Midbrain (tissue), 1 donor: ENCODE measurements around the gene CDKN3.
A peak's percentile ranks its signal among the peaks of the same experiment; 100 is the strongest.
"Not testable (repeated sequence)": the region's sequence is repeated elsewhere in the genome, so short reads cannot be mapped to it uniquely, and the experiment has no call there.

Experiments used
- DNase-seq: peaks from one replicate; lab custom pipeline; 2025; lab: John Stamatoyannopoulos, UW

Gene CDKN3

DNA sequence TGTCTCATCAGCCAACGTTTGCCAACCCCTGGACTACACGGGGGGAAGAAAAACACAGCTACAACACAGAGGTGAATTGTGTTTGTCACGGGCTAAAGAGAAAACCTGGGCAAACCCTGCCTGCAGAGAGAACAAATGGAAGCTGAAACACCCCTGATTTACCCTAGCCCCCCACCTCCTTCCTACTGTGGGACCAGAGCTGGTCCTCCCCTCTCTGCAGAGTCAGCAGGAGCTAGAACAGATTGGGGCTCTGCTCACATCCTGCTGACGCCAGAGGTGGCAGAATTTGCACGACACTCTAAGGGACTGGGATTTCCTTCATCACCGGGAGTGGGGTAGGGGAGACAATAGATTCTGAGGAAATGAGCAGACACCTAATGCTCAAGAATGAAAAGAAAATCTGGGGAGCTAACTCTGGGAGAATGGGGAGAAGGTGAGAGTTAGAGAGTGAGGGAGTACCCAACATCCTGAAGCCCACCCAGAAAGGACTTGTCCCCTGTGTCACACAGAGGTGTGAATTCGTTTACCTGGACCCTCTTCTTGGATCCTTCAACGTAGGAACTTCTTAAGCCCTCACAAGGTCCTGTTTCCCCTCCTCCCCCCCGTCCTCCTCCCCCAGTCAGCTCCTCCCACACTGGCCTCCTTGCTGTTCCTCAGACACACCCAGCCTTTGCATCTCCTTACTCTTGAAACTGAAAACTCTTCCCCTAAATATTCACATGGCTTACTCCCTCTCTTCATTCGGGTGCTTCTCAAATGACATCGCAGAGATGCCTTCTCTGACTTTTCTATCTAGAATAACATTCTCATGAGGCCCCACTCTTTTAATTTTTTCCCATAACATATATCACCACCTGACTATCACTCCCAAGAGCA, 26.2 kb upstream of the CDKN3 start:
- no peak for DNase-seq

DNA sequence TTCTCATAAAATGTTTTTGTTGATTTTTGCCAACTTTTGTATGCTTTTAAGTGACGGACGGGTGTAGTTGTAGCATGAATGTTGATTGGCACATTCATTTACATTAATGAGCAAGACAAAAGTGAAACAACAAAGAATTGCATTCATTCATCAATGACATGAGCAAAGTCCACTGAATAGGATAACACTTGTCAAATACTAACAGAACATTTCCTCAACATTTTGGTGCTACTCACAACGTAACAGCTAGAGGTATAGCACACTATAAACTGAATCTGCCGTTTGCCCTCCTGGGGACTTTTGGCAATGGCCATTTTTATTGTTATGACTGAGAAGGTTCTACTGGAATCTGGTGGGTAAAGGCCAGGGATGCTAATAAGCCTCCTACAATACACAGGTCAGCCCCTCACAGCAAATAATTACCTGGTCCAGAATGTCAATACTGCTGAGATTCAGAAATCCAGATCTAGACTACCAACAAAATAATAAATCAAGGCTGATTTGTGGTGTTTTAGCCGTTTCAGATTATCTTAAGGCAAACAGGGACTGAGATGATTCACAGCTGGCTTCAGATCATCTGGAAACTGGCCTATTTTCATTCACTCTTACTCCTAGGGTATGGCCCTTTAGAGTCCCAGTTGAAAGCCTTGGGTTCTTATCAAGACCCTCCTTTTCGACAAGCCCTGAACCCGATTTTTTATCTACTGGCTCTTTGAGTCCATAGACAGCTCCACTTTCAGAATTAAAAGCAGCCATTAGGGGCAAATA, 22.5 kb upstream of the CDKN3 start:
- no peak for DNase-seq

DNA sequence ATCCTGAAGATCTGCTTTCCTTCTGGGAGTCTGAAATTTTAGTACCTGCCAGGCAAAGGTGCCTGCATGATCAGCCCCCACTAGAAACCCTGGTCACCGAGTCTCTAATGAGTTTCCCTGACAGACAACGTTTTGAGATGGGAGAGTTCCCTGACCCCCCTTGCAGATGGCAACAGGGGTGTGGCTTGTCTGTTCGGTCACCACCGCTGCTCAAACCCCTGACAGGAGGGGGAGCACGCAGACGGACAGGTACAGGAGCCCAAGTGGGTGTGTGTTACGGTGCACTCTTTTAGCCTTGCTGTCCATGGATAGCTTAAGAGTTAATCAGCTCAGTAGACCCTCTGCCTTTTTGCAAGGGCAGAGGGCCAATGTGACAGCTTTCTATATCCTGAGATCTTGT, 19.3 kb upstream of the CDKN3 start:
- no peak for DNase-seq

DNA sequence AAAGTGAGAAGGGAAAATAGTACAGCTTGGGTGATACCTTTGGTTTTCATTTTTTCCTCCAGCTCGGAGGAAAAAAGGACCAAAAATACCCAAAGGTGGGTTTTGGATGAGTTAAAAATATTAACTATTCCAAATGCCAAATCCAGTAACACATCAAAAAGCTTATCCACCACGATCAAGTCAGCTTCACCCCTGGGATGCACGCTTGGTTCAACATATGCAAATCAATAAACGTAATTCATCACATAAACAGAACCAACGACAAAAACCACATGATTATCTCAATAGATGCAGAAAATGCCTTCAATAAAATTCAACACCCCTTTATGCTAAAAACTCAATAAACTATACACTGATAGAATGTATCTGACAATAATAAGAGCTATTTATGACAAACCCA, 17.9 kb upstream of the CDKN3 start:
- not testable (repeated sequence) for DNase-seq

DNA sequence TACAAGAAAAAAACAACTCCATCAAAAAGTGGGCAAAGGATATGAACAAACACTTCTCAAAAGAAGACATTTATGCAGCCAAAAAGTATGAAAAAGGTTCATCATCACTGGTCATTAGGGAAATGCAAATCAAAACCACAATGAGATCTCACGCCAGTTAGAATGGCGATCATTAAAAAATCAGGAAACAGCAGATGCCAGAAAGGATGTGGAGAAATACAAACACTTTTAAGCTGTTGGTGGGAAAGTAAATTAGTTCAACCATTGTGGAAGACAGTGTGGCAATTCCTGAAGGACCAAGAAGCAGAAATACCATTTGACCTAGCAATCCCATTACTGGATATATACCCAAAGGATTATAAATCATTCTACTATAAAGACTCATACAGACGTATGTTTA, 16.2 kb upstream of the CDKN3 start:
- DNase-seq = not testable (repeated sequence)

DNA sequence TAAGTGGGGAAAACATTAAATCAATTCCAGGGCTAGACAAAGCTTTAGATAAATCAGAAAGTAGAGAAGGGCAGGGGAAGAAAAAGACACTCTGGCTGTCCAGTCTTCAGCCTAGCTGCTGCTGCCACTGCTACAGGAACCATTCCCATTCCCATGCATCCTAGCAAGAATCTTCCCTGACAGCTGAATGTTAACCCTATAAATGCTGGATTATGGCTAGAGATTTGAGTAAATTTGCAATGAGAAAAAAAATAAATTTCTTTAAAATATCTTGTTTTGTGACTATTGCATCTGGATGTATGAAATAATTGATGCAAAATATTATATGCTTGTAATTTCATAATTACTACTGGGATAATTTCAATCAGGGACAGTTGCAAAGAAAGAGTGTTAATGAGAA, 15.0 kb upstream of the CDKN3 start:
- no peak for DNase-seq

DNA sequence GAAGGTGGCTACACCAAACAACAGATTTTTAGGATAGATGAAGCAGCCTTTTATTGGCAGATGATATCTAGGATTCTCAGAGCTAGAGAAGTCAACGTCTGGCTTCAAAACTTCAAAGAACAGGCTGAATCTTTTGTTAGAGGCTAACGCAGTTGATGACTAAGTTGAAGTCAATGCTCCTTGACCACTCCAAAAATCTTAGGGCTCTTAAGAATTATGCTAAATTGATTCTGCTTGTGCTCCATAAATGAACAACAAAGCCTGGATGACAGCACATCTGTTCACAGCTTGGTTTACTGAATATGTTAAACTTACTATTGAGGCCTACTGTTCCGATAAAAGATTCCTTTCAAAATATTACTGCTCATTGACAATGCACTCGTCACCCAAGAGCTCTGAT, 13.0 kb upstream of the CDKN3 start:
- no peak for DNase-seq

DNA sequence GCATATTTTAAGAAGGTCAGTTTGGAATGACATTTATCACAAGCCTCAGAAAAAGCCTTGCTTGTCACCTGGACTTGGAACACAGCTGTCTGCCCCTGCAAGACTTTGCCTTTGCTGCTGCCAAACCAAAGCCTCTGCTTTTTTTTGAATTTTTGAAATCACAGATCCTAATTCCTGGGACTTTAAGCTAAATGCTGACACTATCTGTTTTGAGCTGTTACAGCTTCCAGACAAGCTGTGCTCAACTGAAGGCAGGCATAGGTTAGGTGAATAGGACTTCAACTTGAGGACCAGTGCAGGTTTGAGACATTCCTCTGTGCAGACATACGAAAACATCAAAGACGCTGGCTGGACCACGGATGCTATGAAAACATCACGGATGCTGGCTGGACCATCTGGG, 11.3 kb upstream of the CDKN3 start:
- DNase-seq = no peak

DNA sequence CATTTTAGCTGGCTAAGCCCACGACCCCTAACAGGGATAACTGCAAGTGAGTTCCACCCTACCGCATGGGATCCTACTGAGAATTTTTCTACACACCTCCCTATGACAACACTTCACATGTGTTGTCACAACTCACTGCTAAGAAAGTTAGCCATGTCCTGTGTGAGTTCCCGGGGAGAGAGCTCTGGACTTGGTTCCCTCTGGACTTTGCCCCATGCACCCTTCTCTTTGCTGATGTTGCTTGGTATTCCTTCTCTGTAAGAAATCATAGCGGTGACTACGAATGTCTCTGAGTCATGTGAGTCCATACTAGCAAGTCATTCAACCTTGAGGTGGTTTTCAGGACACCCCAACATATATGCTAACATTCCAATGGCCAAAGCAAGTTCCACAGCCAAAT, 9.5 kb upstream of the CDKN3 start:
- DNase-seq = no peak

DNA sequence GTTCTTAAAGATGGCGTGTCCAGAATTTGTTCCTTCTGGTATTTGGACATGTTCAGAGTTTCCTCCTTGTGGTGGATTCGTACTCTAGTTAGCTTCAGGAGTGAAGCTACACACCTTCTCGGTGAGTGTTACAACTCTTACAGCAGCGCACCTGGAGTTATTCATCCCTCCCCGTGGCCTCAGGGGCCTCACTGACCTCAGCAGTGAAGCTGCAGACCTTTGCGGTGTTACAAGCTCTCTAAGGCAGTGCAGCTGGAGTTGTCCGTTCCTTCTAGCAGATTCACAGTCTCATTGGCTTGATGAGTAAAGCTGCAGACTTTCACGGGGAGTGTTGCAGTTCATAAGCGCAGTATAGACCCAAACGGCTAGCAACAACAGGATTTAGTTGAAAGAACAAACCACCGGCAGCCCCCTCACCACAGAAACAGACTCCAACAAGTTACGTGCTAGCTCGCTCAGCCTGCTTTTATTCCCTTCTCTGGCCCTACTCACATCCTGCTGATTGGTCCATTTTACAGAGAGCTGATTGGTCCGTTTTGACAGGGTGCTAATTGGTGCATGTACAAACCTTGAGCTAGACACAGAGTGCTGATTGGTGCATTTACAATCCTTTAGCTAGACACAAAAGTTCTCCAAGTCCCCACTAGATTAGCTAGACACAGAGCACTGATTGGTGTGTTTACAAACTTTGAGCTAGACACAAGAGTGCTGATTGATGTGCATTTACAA, 4.5 kb upstream of the CDKN3 start:
- no peak for DNase-seq

DNA sequence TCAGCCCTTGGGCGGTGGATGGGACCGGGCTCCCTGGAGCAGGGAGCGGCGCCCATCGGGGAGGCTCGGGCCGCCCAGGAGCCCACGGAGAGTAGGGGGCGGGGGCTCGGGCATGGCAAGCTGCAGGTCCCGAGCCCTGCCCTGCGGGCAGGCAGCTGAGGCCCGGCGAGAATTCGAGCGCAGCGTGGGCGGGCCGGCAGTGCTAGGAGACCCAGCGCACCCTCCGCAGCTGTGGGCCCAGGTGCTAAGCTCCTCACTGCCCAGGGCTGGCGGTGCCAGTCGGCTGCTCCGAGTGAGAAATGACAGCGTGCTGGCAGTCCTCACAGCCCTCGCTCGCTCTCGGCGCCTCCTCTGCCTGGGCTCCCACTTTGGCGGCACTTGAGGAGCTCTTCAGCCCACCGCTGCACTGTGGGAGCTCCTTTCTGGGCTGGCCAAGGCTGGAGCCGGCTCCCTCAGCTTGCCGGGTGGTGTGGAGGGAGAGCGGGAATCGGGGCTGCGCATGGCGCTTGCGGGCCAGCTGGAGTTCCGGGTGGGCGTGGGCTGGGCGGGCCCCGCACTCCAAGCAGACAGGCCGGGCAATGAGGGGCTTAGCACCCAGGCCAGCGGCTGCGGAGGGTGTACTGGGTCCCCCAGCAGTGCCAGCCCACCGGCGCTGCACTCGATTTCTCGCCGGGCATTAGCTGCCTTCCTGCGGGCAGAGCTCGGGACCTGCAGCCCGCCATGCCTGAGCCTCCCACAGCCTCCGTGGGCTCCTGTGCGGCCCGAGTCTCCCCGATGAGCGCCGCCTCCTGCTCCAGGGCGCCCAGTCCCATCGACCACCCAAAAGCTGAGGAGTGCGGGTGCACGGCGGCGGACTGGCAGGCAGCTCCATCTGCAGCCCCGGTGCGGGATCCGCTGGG, 3.6 kb upstream of the CDKN3 start:
- DNase-seq = not testable (repeated sequence)

DNA sequence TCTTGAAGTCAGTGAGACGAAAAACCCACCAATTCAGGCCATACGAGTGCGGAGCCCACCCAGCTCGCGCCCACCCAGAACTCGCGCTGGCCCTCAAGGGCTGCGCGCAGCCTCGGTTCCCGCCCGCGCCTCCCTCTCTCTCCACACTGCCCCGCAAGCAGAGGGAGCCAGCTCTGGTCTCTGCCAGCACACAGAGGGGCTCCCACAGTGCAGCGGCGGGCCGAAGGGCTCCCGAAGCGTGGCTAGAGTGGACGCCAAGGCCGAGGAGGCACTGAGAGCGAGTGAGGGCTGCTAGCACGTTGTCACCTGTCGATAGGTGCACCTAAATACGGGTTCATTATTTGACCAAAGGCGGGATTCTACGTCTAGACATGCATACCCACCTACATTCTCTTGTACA, 2.2 kb upstream of the CDKN3 start:
- no peak for DNase-seq

DNA sequence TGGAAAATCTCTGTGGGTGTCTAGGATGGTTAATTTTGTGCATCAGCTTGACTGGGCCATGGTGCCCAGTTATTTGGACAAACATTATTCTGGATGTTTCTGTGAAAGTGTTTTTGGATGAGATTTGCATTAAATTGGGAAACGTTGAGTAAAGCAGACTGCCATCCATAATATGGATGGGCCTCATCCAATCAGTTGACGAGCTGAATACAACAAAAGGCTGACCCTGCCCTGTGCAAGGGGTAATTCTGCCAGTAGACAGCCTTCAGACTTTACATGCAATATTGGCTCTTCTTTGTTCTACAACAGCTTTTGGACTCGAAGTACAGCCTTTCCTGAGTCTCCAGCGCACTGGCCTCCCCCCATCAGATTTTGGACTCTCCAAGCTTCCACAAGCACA, 1.5 kb upstream of the CDKN3 start:
- DNase-seq = no peak

DNA sequence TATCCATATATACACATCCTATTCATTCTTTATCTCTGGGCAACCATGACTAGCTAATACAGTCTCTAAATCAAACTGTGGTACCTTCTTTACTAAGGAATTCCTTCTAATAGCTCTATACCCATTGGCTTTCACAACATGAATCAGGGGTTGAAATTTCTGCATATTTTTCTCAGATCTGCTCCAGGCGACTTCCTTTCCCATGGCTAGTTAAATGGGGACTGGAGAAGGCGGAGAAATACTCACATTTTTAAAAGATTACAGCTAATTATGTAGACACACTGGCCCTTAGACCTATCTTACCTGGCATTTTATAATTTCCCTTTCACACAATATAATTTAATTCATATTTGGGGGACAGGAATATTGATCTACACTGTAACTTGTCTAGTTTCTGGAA, 1.1 kb upstream of the CDKN3 start:
- no peak for DNase-seq

DNA sequence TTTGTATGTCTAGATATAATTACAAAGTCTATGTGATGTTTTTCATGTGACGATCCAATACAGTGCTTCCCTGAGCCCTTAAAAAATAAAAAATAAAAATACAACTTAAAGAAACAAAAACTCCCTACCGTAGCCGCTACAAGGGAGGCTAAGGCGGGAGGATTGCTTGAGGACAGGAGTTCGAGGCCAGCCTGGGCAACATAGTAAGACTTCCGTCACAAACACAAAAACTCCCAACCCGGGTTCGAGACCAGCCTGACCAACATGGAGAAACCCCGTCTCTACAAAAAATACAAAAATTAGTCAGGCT, 669 bp upstream of the CDKN3 start:
- DNase-seq = no peak

DNA sequence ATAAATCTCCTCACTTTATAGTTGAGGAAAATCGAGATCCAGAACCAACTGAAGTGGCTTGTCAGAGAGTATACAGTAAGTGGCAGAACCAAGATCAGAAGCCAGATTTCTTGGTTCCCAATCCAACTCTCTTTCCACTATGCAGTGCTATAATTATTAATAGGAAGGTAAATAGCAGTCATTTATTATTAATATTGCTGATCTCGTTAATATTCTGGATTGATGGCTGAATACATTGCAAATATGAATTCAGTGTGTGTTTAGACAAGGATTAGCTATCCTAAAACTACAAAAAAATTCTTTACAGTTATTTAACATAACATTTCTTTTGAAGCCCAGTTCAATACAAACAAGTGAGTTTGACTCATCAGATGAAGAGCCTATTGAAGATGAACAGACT, 2.8 kb downstream of the CDKN3 start:
- no peak for DNase-seq

DNA sequence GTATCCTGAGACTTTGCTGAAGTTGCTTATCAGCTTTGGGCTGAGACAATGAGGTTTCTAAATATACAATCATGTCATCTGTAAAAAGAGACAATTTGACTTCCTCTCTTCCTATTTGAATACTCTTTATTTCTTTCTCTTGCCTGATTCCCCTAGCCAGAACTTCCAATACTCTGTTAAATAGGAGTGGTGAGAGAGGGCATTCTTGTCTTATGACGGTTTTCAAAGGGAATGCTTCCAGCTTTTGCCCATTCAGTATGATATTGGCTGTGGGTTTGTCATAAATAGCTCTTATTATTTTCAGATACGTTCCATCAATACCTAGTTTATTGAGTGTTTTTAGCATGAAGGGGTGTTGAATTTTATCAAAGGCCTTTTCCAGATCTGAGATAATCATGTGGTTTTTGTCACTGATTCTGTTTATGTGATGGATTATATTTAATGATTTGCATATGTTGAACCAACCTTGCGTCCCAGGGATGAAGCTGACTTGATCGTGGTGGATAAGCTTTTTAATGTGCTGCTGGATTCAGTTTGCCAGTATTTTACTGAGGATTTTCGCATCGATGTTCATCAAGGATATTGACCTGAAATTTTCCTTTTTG, 6.7 kb downstream of the CDKN3 start:
- DNase-seq = not testable (repeated sequence)

DNA sequence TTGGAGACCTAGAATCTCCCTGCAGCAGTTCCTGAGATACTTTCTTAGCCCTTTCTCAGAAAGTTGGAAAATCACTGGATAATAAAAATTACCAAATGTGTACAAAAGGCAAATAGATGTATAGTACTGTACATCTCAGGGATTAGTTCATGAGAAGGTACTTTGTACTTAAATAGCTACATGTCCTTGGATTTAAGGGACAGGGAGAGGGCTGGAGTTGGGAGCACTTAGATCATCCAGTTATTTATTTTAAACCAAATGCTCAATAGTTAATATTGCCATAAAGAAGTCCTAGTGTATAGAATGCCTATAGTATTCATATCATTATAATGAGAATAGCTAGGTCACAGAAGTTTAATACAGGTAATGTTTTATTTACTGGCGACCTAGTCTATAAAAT, 13.4 kb downstream of the CDKN3 start:
- DNase-seq = no peak

DNA sequence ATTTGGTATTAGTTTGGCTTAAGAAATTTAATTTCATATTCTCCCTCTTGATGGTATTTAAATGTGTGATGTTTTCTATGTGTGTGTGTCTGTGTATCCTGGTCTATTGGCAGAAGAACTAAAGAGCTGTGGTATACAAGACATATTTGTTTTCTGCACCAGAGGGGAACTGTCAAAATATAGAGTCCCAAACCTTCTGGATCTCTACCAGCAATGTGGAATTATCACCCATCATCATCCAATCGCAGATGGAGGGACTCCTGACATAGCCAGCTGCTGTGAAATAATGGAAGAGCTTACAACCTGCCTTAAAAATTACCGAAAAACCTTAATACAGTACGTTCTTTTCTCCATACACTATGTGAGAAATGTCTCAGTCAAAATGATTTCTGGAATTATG, 14.6 kb downstream of the CDKN3 start:
- DNase-seq = no peak

DNA sequence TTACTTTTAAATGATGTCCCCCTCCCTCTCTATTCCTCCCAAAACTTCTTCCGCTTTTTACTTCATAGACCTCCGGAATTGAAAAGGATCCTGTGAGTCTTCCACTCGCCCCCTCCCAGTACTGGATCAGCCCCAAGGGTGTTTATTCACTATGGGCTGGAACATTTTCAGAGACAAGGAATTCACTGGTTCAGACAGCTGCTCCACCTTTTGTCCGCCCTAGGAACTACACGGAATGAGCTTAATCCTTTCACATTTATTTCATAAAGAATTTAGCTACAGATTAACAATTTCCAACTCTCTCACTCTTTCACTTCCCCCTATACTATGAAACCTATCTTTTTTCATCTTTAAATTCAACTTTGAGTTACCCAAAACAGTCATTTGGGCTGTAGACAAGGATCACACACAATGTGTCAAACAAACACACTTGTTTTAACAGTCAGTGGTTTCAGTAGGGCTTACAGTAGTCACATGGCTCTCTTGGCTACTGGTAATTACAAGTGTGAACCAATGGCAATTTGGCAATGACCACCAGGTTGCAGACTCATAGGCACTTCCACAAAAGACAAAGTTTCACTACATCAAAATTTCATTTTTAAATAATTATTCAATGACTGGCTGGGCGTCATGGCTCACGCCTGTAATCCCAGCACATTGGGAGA, 23.8 kb downstream of the CDKN3 start:
- DNase-seq = peak; percentile 24

DNA sequence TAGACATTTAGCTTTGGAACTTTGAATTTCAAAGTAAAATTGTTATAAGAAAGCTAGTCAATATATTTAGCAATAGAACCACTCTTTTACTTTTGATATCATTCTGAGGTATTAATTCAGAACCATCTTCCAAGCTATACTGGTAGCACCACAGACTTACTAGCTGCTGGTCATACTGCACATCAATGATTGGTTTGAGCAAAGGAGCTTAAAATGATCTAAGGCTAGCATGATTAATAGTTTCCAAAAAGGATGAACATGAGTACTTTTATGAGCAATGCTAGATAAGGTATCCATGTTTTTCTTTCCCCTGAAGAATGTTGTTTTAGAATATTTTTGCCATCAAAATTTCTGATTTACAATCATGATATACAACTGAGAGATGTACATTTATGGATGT, 27.2 kb downstream of the CDKN3 start:
- no peak for DNase-seq
